ENCODE results near the gene ITPA.

- TF ChIP-seq POLR2A (IDR thresholded peaks at IDR 0.05) = no peak
- TF ChIP-seq POLR2AphosphoS5 (IDR thresholded peaks at IDR 0.05) = no peak
Observed at GRCh38 chr20:3247638-3248037, 38.3 kb downstream of the ITPA start.
